ENCODE results near the gene ARID1A.

- TF ChIP-seq CTCF (IDR thresholded peaks at IDR 0.05; ENCODE audit: insufficient read depth, low read length, poor library complexity, severe bottlenecking) (no peak), EZH2phosphoT487 (conservative IDR thresholded peaks at IDR 0.05; ENCODE audit: low read length) (no peak)
These were observed 21.2 kb downstream of the ARID1A start for GRCh38 chr1:26717017-26717491.
